Measurements from ENCODE around the gene CCDC57. TPM values are rescaled to one million over a fixed set of nuclear protein-coding genes. Genes with fewer than 3 reads are reported as not detected.
A peak's percentile ranks its signal among the peaks of the same experiment; 100 is the strongest.

The CCDC57 gene
- total RNA-seq, 2 donors from 2014 or later: 24.5 to 46.1 TPM

GRCh38 chr17:82070611-82071010 lies 142.0 kb downstream of the CCDC57 start:
- intact Hi-C loops (cut with DNase I): no loop called here
- Histone ChIP-seq H3K4me1 (no peaks in the 10 kb centered on the region), H3K4me3 (no peak overlapping the region), H3K9ac (ENCODE audit: low read depth in 2 of 2, low read length in 2 of 2) (no peak overlapping the region), H3K27me3 (no peaks in the 10 kb centered on the region), H3K9me3 (no peaks in the 10 kb centered on the region), H3K27ac (no peak overlapping the region), H3K36me3 (no peaks in the 10 kb centered on the region)
- no peak for TF ChIP-seq CTCF (IDR thresholded peaks at IDR 0.05)
- no peak for DNase-seq

- Histone ChIP-seq H3K27me3 (no peaks in the 10 kb centered on the region), H3K36me3 (peaks cover 5% of the 10 kb centered on the region), H3K9ac (ENCODE audit: low read depth in 2 of 2, low read length in 2 of 2) (peak within 1 kb of the TSS; percentile 72 to 92), H3K27ac (peak within 1 kb of the TSS; percentile 72), H3K4me3 (peak within 1 kb of the TSS; percentile 98), H3K9me3 (no peaks in the 10 kb centered on the region), H3K4me1 (peaks cover 8% of the 10 kb centered on the region)
- TF ChIP-seq CTCF (IDR thresholded peaks at IDR 0.05): no peak
- intact Hi-C loops (cut with DNase I): no loop called here
- peak; percentile 52 for DNase-seq
Observed at GRCh38 chr17:82065638-82066303, 146.9 kb downstream of the CCDC57 start, which contains the start of gene DUS1L. Gene DUS1L, minus strand, starts transcription at chr17:82065804. Its CDS starts 745 bp downstream, at chr17:82065059.

GRCh38 chr17:82065193-82065637 lies 147.4 kb downstream of the CCDC57 start:
- Histone ChIP-seq H3K36me3 (peaks cover 10% of the 10 kb centered on the region), H3K27ac (peak overlapping the region; percentile 47), H3K9ac (ENCODE audit: low read depth in 2 of 2, low read length in 2 of 2) (peak overlapping the region; percentile 72 to 92), H3K4me1 (peaks cover 8% of the 10 kb centered on the region), H3K27me3 (no peaks in the 10 kb centered on the region), H3K9me3 (no peaks in the 10 kb centered on the region), H3K4me3 (peak overlapping the region; percentile 98)
- intact Hi-C loops (cut with DNase I): no loop called here
- no peak for DNase-seq
- TF ChIP-seq CTCF (IDR thresholded peaks at IDR 0.05): no peak

- Histone ChIP-seq H3K9ac (ENCODE audit: low read depth in 2 of 2, low read length in 2 of 2) (peak overlapping the region; percentile 72 to 92), H3K4me3 (peak overlapping the region; percentile 98), H3K27me3 (no peaks in the 10 kb centered on the region), H3K27ac (peak overlapping the region; percentile 47), H3K4me1 (peaks cover 8% of the 10 kb centered on the region), H3K9me3 (no peaks in the 10 kb centered on the region), H3K36me3 (peaks cover 13% of the 10 kb centered on the region)
- DNase-seq: peak; percentile 72
- intact Hi-C loops (cut with DNase I): no loop called here
- TF ChIP-seq CTCF (IDR thresholded peaks at IDR 0.05): no peak
Observed at GRCh38 chr17:82064433-82065192, 148.0 kb downstream of the CCDC57 start.

- Histone ChIP-seq H3K9ac (ENCODE audit: low read depth in 2 of 2, low read length in 2 of 2) (peak overlapping the region in 1 of 2 donors; percentile 72), H3K27ac (no peak overlapping the region), H3K4me3 (peak overlapping the region; percentile 98), H3K27me3 (no peaks in the 10 kb centered on the region), H3K36me3 (peaks cover 13% of the 10 kb centered on the region), H3K9me3 (no peaks in the 10 kb centered on the region), H3K4me1 (peaks cover 8% of the 10 kb centered on the region)
- no peak for DNase-seq
- intact Hi-C loops (cut with DNase I): no loop called here
- no peak for TF ChIP-seq CTCF (IDR thresholded peaks at IDR 0.05)
Observed at GRCh38 chr17:82063424-82064415, 148.9 kb downstream of the CCDC57 start.
